NCI-H2107 treated with DMSO at 0.1 percent for 48 hours (cell line): ENCODE results near the gene TDRD9.

Source experiments
- DNase-seq: peaks from one replicate; lab custom pipeline; 2025; ENCODE audit not compliant: unreplicated experiment; lab: John Stamatoyannopoulos, UW

Gene TDRD9

GRCh38 chr14:104087505-104087904 lies 159.2 kb downstream of the TDRD9 start:
- no peak for DNase-seq

DNA sequence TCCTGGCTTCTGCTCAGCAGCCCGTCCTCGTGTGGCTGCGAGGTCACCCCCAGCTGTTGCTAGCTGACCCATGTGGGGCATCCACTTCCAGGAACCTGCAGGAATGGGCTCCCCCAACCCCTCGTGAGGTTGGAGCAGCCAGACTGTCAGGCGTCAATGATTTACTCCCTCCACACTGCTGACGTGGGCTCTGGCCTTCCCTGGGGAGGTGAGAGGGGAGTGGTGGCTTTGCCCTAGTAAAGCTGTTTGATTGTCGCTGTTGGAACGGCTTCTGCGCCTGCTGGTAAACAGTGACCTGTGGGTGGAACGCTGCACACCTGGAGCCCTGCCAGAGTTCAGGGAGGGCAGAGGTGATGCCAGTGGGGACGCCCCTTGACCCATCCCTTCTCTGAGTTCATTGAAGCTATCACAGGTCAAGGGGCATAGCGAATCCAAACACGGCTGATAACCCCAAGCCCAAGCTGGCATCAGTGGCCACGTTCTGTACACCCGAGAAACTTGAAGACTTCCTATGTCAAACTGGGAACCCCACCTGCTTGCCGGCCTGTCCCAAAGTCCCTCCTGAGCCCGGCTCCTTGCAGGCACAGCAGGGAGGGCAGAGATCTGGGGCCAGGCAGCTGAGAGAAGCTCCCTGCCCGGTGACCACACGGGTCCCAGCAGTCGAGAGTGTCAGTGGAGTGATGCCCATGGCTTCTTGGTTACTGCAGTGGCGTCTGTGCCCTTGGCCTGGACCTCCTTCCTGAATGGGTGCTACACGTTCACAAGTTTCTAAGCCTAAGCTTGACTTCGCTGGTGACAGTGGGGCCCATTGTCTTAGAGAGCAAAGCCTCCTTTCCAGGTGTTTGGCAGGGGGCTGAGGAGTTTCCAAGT lies 160.0 kb downstream of the TDRD9 start:
- DNase-seq: no peak

DNA sequence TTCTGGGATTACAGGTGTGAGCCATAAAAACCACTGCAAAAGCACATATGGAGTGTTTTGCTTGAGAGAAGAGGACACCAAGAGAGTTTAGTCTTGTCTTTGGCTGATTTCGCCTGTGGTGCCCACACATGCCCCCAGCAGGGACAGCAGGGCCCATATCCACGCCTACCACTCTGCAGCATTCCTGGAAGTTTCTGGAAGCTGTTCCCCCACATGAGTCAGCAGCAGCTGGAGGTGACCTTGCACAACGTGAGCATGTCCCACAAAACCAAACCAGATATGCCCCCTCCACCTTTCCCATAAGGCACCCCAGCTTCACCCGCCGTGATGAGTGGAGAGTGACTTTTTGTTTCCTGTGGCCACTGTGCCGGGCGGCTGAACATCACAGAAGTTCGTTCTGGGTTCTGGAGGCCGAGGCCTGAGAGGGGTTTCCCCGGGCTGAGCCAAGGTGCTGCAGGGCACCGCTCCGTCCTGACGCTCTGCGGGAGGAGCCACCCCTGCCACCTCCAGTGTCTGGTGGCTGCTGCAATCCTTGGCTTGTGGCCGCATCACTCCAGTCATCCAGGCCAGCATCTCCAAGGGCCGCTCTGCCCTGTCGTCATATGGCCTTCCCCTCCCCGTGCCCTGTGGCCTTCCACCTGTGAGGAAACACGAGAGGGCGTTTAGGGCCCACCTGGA lies 162.0 kb downstream of the TDRD9 start:
- no peak for DNase-seq

DNA sequence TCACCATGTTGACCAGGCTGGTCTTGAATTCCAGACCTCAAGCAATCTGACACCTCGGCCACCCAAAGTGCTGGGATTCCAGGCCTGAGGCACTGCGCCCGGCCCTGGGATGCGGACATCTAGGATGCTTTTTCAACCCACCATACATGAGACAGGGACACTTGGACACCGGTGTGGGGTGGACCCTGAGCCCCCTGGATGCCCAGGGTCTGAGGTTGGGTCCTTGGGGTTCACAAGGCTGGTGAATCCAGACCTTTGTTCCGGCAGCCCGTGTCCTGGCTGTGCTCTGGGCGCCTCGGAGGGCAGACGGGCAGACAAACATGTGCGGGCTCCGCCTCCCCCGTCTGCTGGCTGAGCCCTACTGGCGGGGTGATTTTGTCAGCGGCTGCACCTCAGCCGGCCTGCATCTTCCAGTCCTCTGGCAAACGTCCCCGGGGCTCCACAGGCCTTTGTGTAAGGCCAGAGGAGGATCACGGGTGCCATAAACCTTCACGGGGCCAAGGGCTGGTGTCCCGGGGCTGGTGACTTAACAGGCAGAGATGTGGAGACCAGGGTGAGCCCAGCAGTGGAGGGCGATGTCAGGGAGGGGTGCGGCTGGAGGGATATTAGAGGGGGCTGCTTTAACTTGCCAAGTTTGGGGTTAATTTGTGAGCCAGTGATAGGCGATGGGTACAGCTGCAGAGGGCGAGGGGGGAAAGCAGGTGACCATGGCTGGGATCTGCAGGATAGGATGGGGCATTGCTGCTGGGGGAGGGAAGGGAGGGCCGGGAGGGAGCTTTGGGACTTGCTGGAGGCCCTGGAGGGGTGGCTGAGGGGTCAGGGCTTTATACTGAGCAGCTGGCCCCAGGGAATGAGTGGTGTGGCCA lies 163.0 kb downstream of the TDRD9 start:
- no peak for DNase-seq

GRCh38 chr14:104091927-104092771 lies 163.9 kb downstream of the TDRD9 start:
- no peak for DNase-seq

DNA sequence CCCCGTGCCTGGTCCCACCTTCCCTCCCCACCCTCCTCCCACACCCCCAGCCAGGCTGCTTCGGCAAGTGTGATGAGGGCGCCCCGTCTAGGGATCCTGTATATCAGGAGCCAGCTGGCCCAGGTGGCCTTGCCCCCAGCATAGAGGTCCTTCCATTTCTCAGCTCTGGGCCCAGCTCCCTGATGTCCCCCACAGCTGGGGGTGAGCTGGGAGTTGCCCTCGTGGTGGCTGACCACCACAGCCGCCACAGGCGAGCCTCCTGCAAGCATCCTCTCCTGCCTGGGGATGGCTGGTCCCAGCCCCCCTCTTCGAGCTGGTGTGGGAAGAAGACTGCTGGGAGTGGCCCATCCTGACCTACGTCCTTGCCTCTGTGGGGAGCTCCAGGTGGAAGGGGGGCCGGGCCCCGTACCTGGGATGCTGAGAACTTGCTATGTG lies 164.7 kb downstream of the TDRD9 start:
- DNase-seq: no peak

DNA sequence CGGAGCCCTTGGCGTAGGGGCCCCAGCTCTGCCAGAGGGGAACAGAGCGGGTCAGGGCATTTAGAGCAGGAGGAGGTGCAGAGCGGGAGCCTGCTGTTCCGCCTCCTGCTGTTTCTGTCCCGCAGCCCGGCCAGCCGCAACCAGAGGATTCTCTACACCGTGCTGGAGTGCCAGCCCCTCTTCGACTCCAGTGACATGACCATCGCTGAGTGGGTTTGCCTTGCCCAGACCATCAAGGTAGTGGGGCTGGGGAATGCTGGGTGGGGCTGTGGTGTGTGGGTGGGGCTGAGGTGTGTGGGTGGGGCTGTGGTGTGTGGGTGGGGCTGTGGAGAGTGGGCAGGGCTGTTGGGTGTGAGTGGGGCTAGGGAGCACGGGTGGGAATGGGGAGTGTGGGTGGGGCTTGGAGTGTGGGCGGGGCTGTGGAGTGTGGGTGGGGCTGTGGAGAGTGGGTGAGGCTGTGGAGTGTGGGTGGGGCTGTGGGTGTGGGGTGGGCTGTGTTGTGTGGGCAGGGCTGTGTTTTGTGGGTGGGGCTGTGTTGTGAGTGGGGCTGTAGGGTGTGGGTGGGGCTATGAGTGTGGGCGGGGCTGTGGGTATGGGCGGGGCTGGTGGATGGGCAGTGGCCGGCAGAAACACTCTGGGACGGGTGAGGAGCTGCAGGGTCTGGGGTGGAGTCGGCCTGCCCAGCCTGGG lies 165.3 kb downstream of the TDRD9 start:
- DNase-seq: no peak

GRCh38 chr14:104094056-104094708 lies 165.9 kb downstream of the TDRD9 start:
- DNase-seq: no peak

DNA sequence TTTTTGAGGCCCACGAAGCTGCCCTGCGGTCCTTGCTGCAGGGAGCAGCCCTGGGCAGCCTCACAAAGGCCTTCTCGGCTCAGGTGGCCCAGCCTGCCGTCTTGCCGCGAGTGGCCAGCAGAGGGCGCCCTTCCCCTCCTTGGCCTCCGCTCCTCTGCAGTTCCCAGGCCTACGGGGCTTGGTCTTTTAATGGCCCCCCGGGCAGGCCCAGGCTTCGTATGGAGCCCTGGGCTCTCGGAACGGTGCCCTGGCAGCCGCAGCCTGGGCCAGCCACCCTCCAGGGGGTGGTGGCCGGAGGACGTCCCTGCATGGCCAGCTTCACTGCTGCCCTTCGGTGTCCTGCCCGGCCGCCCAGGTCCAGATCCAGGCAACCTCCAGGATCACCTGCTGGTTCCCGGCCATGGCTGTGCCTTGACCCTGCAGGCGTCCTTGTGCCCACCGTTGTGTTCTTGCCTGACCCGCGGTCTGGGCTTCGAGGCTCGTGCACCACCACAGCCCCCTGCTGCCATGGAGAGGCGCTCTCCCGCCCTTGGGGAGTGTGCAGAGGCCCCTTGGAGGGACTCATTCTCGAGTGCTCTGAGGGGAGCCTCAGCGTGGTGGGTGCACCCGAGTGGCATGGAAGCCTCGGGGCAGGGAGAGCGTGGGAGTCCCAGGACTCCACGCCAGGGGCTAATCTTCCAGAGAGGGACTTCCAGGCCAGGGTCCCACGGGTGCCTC lies 166.6 kb downstream of the TDRD9 start:
- no peak for DNase-seq

DNA sequence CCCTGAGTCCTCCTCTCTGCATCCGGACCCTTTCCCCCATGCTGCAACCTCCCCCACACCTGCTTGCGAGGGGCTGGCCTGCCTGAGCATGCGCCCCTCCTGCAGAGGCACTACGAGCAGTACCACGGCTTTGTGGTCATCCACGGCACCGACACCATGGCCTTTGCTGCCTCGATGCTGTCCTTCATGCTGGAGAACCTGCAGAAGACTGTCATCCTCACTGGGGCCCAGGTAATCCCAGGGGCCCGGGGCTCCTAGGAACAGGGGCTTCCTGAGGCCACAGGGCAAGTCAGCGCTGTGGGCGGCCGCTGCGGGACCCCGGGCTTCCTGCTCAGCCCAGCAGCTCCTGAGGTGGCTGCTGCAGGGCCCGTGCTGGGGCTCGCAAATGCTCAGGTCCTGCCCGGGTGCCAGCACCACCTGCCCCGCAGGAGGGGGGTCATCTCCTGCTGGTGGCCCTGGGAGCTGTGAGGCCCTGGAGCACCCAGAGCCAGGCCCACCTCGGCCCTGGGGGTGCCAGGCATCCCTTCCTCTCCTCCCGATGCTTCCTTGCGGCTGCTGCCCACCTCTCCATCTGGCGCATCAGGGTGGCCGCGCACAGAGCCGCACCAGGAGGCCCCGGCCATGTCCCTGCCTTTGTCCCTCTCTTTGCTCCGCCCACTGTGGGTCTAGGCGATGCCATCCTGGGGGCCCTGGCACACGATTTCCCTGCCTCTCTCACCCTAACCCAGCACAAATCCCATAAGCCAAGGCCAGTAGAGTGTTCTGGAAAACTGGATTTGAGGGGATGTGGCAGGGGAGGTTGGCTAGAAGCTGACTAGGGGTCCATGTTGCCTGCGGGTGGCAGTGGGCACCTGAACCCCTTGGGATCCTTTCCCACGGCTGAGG lies 167.4 kb downstream of the TDRD9 start:
- no peak for DNase-seq

DNA sequence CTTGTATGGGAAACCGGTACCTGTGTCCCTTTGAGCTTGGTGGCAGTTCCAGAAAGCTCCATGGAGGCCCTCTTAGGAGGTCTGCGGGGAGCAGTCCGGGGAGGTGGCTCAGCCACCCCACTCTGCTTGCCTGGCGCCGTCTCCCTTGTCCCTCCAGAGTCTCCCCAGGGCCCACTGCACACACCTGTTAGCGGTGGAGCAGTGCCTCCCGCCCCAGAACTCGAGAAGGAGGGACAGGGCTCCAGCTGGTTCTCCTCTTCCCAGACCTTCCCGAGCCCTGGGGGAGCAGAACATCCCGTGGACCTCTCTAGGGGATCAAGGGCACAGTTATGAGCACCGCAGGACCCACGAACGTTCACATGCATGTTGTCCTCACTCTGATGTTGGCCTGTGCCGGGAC lies 168.1 kb downstream of the TDRD9 start:
- no peak for DNase-seq

DNA sequence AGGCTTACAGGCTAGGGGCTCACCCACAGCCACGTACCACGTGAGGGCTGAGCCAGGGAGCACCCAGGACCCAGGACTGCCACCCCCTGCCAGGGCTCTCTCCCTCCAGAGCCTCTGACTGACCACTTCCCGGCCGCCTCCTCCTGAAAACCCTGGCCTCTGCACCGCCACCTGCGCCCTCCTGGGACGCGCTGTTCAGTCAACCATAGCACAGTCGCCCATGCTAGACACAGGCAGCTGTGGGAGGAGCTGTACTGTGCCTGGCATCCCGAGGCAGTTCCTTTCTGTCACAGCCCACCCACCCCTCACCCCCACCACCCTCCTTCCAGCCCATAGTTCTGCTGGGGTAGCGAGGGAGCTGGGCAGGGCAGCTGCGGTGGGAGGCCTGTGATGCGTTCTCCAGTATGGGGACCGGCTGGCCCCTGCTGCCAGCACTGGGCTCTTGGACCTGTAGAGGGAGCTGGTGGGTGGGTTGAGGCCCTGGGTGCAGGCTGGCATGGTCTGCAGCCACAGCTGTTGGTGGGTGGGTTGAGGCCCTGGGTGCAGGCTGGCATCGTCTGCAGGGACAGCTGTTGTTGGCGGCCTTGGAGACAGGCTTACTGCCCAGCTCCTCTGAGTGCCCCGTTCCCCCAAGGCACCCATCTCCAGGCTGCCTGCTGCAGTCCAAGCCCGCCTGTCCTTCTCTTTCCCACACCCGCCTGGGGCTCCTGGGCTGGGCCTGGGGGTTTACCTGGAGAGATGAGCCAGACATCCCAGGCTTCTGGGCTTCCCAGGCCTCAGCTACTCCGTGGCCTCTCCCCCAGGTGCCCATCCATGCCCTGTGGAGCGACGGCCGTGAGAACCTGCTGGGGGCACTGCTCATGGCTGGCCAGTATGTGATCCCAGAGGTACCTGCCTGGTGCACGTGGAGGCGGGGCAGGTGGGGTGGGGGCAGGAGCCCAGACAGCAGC lies 168.8 kb downstream of the TDRD9 start:
- DNase-seq: no peak

DNA sequence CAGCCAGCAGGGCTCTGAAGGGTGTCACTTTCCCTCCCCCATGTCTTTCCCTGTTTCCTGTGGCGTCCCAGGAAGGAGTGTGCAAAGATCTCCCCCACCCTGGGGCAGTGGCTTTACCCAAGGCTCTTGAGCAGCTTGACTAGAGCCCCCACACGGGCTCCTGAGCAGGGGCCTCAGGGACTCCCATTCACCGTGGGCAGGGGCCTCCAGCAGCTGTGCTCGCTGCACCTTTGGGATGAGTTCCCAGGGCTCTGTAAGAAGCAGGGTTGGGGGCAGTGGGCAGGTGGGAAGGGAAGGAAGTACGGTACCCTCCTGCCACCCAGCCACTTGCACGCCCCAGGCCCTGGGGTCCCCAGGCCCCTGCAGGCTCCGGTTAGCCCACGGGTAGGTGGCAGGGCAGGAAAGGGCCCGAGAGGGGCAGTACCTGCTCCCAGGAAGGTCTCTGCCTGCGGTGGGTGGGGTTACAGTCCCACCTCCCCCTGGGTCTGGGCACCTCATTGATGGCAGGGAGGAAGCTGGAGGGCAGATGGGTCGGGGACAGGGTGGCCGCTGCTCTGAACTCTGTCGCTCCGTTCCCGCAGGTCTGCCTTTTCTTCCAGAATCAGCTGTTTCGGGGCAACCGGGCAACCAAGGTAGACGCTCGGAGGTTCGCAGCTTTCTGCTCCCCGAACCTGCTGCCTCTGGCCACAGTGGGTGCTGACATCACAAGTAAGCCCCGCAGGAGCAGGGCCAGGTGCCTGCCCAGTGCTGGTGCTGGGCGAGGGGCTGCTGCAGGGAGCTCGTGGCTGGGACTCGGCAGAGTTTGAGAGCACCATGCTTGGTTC lies 170.2 kb downstream of the TDRD9 start:
- no peak for DNase-seq

DNA sequence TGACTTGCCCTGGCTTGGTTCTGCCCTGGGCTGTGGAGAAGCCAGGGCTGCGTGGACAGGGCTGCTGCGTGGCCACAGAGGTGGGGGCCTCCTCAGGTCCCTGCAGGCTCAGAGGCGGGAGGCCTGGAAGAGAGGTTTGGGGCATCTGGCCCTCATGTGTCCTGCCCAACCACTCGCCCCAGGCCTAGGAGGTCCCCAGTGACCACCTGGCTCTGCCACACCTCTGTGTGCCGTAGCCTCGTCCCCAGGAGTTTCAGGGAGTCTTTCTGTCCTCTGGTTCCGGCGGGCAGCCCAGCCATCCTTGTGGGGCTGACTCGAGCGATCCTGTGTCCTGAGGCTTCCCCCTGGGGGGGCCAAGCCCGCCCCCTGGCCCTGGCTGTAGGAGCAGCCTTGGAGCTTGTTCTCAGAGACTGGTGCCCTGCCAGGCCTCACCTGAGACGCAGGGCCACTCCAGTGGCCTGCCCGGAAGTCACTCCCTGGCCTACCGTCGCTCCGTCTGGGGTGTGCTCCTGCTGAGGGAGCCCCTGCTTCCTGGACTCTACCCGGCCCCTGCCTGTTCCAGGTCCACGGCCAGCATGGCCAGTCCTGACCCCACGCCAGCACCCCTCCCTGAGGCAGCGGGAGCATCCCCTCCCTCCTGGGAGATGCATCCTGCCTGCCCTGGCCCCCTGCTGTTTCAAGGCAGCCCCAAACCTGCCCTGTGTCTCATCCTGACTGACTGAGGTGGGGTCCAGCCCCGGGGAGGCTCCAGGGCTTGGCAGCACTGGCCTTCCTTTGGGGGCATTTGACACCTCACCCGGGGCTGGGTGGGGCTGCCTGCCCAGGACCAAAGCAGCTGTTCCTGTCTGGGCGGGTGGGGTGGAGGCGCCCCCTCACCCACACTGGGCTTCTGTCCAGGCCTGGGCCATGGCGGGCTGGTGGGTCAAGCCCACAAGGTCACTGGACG lies 171.1 kb downstream of the TDRD9 start:
- DNase-seq: no peak
